NCI-H146 treated with DMSO at 0.1 percent for 48 hours (cell line): ENCODE data around the gene DCLRE1B.

Experiments used
- DNase-seq: peaks from one replicate; lab custom pipeline; 2025; ENCODE audit not compliant: unreplicated experiment; lab: John Stamatoyannopoulos, UW

The DCLRE1B gene

GRCh38 chr1:113918243-113918642, 13.1 kb downstream of the DCLRE1B start:
- no peak for DNase-seq

- no peak for DNase-seq
Observed at GRCh38 chr1:113922957-113923356, 17.8 kb downstream of the DCLRE1B start.

GRCh38 chr1:113924473-113924872, 19.3 kb downstream of the DCLRE1B start:
- no peak for DNase-seq

- DNase-seq: no peak
Observed at GRCh38 chr1:113928187-113928930, 23.2 kb downstream of the DCLRE1B start.

- DNase-seq: peak; percentile 89
Observed at GRCh38 chr1:113928941-113929749, 24.0 kb downstream of the DCLRE1B start, which contains the start of gene HIPK1. Gene HIPK1 (plus strand): TSS chr1:113929324.

- DNase-seq: no peak
Observed at GRCh38 chr1:113929750-113930498, 24.8 kb downstream of the DCLRE1B start.

GRCh38 chr1:113930499-113931161, 25.5 kb downstream of the DCLRE1B start:
- no peak for DNase-seq

- DNase-seq: no peak
Observed at GRCh38 chr1:113931451-113931851, 26.3 kb downstream of the DCLRE1B start.

GRCh38 chr1:113934006-113934405, 28.9 kb downstream of the DCLRE1B start:
- DNase-seq: no peak

- DNase-seq: no peak
Observed at GRCh38 chr1:113934511-113935055, 29.5 kb downstream of the DCLRE1B start.

- no peak for DNase-seq
Observed at GRCh38 chr1:113935176-113935575, 30.1 kb downstream of the DCLRE1B start.

- DNase-seq: no peak
Observed at GRCh38 chr1:113935970-113936369, 30.8 kb downstream of the DCLRE1B start.

GRCh38 chr1:113937146-113937545, 32.0 kb downstream of the DCLRE1B start:
- DNase-seq: no peak

GRCh38 chr1:113938192-113938591, 33.1 kb downstream of the DCLRE1B start:
- no peak for DNase-seq

- no peak for DNase-seq
Observed at GRCh38 chr1:113940365-113941244, 35.5 kb downstream of the DCLRE1B start.

- no peak for DNase-seq
Observed at GRCh38 chr1:113941245-113941559, 36.1 kb downstream of the DCLRE1B start.

- no peak for DNase-seq
Observed at GRCh38 chr1:113942527-113942926, 37.4 kb downstream of the DCLRE1B start.

GRCh38 chr1:113943028-113943811, 38.1 kb downstream of the DCLRE1B start:
- DNase-seq: no peak

GRCh38 chr1:113945329-113945728, 40.2 kb downstream of the DCLRE1B start:
- no peak for DNase-seq
